KMS-11 (cell line): ENCODE results near the gene METTL8.
"Not testable (repeated sequence)": the region's sequence is repeated elsewhere in the genome, so short reads cannot be mapped to it uniquely, and the experiment has no call there.

Source experiments
- H2AFZ ChIP-seq: fragments of 200-600 bp; sonication (generic); 2 replicates; pipeline ENCODE4 v1.6.1; 2016; ENCODE audit warnings: antibody characterized with exemption, mixed run types, low read depth
- H3K27ac ChIP-seq: fragments of 200-600 bp; sonication (generic); 2 replicates; pipeline ENCODE4 v1.6.1; 2016; ENCODE audit warnings: mild to moderate bottlenecking, mixed run types
- H3K27me3 ChIP-seq: fragments of 200-600 bp; sonication (generic); 2 replicates; pipeline ENCODE4 v1.6.1; 2017; ENCODE audit warnings: mild to moderate bottlenecking, low read depth, mixed run types, moderate library complexity; ENCODE audit not compliant: insufficient read depth
- H3K36me3 ChIP-seq: fragments of 200-600 bp; sonication (generic); 2 replicates; pipeline ENCODE4 v1.6.1; 2017; ENCODE audit warnings: mild to moderate bottlenecking, mixed run types; ENCODE audit not compliant: insufficient read depth
- H3K4me1 ChIP-seq: fragments of 200-600 bp; sonication (generic); 2 replicates; pipeline ENCODE4 v1.6.1; 2016; ENCODE audit warnings: mild to moderate bottlenecking, low read depth, mixed run types; ENCODE audit not compliant: poor library complexity, severe bottlenecking
- H3K4me2 ChIP-seq: fragments of 200-600 bp; sonication (generic); 2 replicates; pipeline ENCODE4 v1.7.0; 2016; ENCODE audit warnings: mild to moderate bottlenecking, mixed run types
- H3K4me3 ChIP-seq: fragments of 200-600 bp; sonication (generic); IDR thresholded peaks from 2 replicates; pipeline ENCODE4 v1.6.1; 2017; ENCODE audit warnings: low read depth, low read length, mixed read lengths; ENCODE audit not compliant: insufficient read depth
- H3K79me2 ChIP-seq: fragments of 200-600 bp; sonication (generic); 2 replicates; pipeline ENCODE4 v1.6.1; 2016; ENCODE audit warnings: low read depth, mixed run types; ENCODE audit not compliant: insufficient read depth
- H3K9ac ChIP-seq: fragments of 200-600 bp; sonication (generic); 2 replicates; pipeline ENCODE4 v1.6.1; 2016; ENCODE audit warnings: mild to moderate bottlenecking, mixed run types
- H4K20me1 ChIP-seq: fragments of 200-600 bp; sonication (generic); 2 replicates; pipeline ENCODE4 v1.6.1; 2016; ENCODE audit warnings: mild to moderate bottlenecking, mixed run types; ENCODE audit not compliant: insufficient read depth
- CTCF ChIP-seq: fragments of 200-600 bp; sonication (generic); conservative IDR thresholded peaks from 2 replicates; pipeline ENCODE4 v1.6.1; 2017; ENCODE audit warnings: low read depth, mild to moderate bottlenecking, antibody characterized with exemption, low read length, moderate library complexity, mixed read lengths

The METTL8 gene

GRCh38 chr2:171360905-171361304, 72.9 kb downstream of the METTL8 start:
- Histone ChIP-seq H3K4me3 (no peak overlapping the region), H3K27ac (no peak overlapping the region), H3K27me3 (no peaks in the 10 kb centered on the region), H2AFZ (no peak overlapping the region), H3K79me2 (no peaks in the 10 kb centered on the region), H3K9ac (no peak overlapping the region), H4K20me1 (no peaks in the 10 kb centered on the region), H3K4me1 (no peaks in the 10 kb centered on the region), H3K36me3 (no peaks in the 10 kb centered on the region), H3K4me2 (no peak overlapping the region)
- no peak for TF ChIP-seq CTCF

GRCh38 chr2:171353746-171354145, 80.0 kb downstream of the METTL8 start:
- H3K9ac ChIP-seq, H3K4me3 ChIP-seq, H3K79me2 ChIP-seq, H4K20me1 ChIP-seq, H3K36me3 ChIP-seq, H3K27ac ChIP-seq, H3K4me1 ChIP-seq, H3K4me2 ChIP-seq, H2AFZ ChIP-seq, H3K27me3 ChIP-seq: not testable (repeated sequence)

- Histone ChIP-seq H3K27me3 (no peaks in the 10 kb centered on the region), H4K20me1 (no peaks in the 10 kb centered on the region), H3K79me2 (no peaks in the 10 kb centered on the region), H2AFZ (no peak overlapping the region), H3K4me3 (no peak overlapping the region), H3K27ac (no peak overlapping the region), H3K36me3 (no peaks in the 10 kb centered on the region), H3K4me2 (no peak overlapping the region), H3K9ac (no peak overlapping the region), H3K4me1 (no peaks in the 10 kb centered on the region)
- TF ChIP-seq CTCF: no peak
Observed at GRCh38 chr2:171348056-171348455, 85.7 kb downstream of the METTL8 start.

GRCh38 chr2:171347591-171348032, 86.2 kb downstream of the METTL8 start:
- H3K27ac ChIP-seq: no peak overlapping the region
- no peak overlapping the region for H2AFZ ChIP-seq
- H3K4me2 ChIP-seq: no peak overlapping the region
- no peak for TF ChIP-seq CTCF
- H3K36me3 ChIP-seq: no peaks in the 10 kb centered on the region
- no peak overlapping the region for H3K4me3 ChIP-seq
- H3K4me1 ChIP-seq: peaks cover 3% of the 10 kb centered on the region
- H3K79me2 ChIP-seq: no peaks in the 10 kb centered on the region
- no peaks in the 10 kb centered on the region for H4K20me1 ChIP-seq
- H3K27me3 ChIP-seq: no peaks in the 10 kb centered on the region
- H3K9ac ChIP-seq: no peak overlapping the region

- no peaks in the 10 kb centered on the region for H3K36me3 ChIP-seq
- no peaks in the 10 kb centered on the region for H3K27me3 ChIP-seq
- no peak overlapping the region for H3K27ac ChIP-seq
- no peaks in the 10 kb centered on the region for H3K79me2 ChIP-seq
- no peaks in the 10 kb centered on the region for H4K20me1 ChIP-seq
- peaks cover 9% of the 10 kb centered on the region for H3K4me1 ChIP-seq
- H3K4me2 ChIP-seq: no peak overlapping the region
- TF ChIP-seq CTCF: no peak
- no peak overlapping the region for H3K4me3 ChIP-seq
- H3K9ac ChIP-seq: no peak overlapping the region
- no peak overlapping the region for H2AFZ ChIP-seq
Observed at GRCh38 chr2:171346723-171347557, 86.8 kb downstream of the METTL8 start.
